ENCODE results near the gene PDE6G.
"Not testable (repeated sequence)": the region's sequence is repeated elsewhere in the genome, so short reads cannot be mapped to it uniquely, and the experiment has no call there.

The PDE6G gene

DNA sequence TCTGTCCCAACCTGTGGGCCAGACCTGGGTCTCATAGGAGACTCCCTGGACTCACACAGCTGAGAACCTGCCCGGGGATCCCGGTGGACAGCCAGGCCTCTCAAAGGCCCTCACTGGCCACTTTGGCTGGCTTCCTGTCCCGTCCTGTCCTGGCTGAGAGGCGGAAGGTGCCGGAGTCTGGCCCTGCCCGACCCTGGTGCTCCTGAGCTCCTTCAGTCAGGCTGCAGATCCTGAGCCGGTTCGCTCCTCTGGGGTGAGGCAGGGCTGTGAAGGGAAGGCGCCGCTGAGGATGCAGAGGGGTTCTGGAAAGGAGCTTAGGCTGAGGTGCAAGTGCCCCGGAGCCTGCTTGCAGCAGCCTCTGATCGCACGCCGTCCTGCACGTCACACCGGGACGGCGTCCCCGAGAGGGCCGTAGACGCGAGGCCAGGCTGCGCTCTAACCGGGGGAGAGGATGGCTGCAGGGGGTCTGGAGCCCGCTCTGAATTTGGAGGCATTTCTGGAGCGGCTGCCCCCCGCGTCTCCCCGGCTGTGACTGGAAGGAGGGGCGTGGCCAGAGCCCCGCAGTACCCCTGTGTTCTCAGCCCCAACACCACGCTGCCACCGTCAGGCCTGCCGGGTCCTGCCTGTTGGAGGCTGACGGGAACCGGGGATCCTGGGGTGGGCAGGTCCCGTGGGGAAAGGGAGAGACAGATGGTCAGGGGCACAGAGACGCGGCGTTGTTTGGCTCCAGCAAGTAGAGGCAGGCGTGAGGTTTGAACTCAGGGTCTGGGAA is 31.6 kb upstream of the PDE6G start:
- DNase-seq (ENCODE audit: low read depth in 1 of 2, low spot score in 1 of 2), result no peak

- no peak for DNase-seq (ENCODE audit: low read depth in 1 of 2, low spot score in 1 of 2)
Observed at GRCh38 chr17:81686614-81687013, 30.3 kb upstream of the PDE6G start.

GRCh38 chr17:81685108-81685507 is 28.8 kb upstream of the PDE6G start:
- peak in 1 of 2 donors; percentile 31 for DNase-seq (ENCODE audit: low read depth in 1 of 2, low spot score in 1 of 2)

GRCh38 chr17:81684442-81684911 is 28.1 kb upstream of the PDE6G start:
- no peak for DNase-seq (ENCODE audit: low read depth in 1 of 2, low spot score in 1 of 2)

- DNase-seq (ENCODE audit: low read depth in 1 of 2, low spot score in 1 of 2), result peak; percentile 96
Observed at GRCh38 chr17:81683584-81684441, 27.5 kb upstream of the PDE6G start, which contains the start of the genes ARL16 and HGS. ARL16 (minus strand) TSS chr17:81683797; CDS start chr17:81683753, 44 bp downstream. HGS (plus strand) TSS chr17:81684011; CDS start chr17:81684067, 56 bp downstream.

DNA sequence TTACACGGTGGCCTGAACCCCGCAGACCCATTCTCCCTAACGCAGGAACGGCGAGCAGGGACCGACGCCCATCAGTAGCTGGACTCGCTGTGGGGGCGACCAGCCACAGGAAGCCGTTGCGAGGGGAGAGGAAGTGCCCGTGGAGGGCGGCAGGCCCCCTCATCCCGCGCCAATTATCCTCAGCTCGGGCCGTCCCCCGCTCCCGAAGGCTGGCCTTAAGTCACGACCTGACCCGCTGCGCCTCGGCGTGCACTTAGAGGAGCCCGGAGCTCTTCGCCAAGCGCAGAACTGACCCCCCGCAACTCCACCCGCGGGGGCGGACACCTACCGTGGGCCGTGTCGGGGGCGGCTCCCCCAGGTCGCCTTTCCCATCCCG is 26.9 kb upstream of the PDE6G start:
- no peak for DNase-seq (ENCODE audit: low read depth in 1 of 2, low spot score in 1 of 2)

DNA sequence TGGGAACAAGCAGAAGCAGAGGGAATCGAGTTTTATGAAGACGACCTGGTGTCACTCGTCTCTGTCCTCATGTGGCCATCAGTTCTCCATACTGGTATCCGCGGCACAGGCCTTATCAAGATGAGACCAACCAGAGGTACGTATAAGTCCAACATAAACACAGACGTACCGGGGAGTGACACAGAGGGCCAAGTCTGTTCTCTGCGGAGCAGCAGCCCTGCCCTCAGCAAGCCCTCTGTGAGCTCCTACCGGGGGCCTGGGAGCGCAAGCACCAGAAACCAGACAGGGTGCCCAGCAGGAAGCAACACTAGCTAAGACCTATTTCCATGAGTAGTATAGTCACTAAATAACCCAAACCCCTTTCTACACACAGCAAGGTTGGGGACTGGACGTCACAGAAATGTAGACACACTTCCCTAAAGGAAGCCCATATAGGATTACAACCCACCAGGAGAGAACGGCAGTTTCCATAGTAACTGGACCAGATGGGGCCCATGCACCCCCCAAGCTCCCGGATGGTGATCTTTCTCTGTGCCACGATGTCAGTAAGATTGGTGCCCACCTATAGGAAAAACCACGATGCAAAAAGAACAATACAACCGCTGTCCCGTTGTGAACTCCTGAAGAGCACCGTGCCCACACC is 26.3 kb upstream of the PDE6G start:
- DNase-seq (ENCODE audit: low read depth in 1 of 2, low spot score in 1 of 2), result no peak

DNA sequence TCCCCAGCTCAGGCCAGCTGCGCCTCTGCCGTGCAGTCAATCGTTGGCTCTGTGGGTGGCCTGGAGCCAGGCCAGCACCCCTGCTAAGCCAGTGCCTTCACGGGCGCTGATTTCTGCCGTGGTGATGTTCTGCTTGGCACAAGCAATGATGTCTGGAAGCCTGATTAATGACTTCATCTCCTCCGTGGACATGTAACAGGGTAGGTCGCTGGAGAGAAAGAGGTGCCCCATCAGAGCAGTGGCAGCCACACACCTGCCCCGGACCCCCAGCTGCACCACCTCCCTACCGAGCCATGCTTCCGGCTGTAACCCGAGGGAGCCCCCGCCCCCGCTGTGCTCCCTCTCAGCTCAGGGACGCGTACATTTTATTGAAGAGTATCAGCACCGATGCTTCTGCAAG is 25.3 kb upstream of the PDE6G start:
- DNase-seq (ENCODE audit: low read depth in 1 of 2, low spot score in 1 of 2), result no peak

DNA sequence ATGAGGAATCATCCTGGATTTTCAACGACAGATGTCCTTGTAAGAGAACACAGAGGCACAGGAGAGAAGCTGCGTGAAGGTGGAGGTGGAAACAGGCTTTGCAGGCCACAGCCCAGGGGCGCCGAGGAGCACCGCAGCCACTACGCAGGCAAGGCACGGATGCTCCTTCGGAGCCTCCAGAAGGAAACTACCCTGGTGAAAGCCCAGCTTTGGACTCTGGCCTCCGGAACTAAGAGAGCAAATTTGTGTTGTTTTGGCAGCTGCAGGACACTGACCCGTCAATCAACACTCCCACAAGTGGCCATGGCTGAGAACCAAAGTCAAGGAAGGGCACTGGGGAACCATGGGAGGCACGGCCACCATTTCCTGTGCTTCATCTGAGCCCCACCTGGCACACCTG is 23.8 kb upstream of the PDE6G start:
- no peak for DNase-seq (ENCODE audit: low read depth in 1 of 2, low spot score in 1 of 2)

DNA sequence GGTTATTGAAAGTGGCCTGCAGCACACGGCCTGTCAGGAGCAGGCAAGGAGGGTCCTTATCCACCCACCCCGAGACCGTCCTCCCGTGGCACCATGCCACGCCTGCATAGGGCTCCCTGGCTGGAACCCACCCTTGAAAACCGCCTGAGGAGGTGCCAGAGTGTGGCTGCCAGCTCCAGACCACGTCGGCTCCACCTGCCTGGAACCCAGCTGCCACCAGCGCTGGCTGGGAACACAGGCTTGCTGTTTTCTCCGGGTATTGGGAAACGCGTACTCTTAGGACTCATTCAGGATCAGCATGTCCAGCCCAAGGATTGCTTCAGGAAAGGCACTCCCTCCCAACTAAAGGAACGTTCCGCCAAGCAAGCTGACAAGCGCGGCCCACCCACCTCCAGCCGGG is 20.6 kb upstream of the PDE6G start:
- no peak for DNase-seq (ENCODE audit: low read depth in 1 of 2, low spot score in 1 of 2)

DNA sequence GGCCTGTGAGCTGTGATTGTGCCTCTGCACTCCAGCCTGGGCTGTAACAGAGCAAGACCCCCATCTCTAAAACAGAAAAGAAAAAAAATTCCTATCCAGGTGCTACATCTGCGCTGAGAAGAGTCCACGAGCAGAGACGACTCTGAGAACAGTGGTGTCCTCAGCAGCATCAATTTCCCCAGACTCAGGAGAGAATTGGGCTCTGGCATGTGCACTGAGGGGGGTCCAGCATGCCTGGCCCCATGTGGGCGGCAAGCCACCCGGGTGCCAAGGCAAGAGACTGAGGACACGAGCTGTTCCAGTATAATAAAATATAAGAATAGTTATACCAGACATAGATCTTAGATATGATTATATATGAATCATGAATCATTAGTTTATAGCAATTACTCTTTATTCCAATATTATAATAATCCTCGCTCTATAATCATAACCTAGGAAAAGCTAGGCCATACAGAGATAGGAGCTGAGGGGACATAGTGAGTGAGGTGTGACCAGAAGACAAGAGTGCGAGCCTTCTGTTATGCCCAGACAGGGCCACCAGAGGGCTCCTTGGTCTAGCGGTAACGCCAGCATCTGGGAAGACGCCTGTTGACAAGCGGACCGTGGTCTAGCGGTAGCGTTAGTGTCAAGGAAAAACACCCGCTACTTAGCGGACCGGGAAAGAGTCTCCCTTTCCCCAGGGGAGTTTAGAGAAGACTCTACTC is 19.3 kb upstream of the PDE6G start:
- DNase-seq (ENCODE audit: low read depth in 1 of 2, low spot score in 1 of 2), result not testable (repeated sequence)

GRCh38 chr17:81673561-81674258 is 17.4 kb upstream of the PDE6G start:
- no peak for DNase-seq (ENCODE audit: low read depth in 1 of 2, low spot score in 1 of 2)

GRCh38 chr17:81672954-81673353 is 16.6 kb upstream of the PDE6G start:
- DNase-seq (ENCODE audit: low read depth in 1 of 2, low spot score in 1 of 2), result no peak

DNA sequence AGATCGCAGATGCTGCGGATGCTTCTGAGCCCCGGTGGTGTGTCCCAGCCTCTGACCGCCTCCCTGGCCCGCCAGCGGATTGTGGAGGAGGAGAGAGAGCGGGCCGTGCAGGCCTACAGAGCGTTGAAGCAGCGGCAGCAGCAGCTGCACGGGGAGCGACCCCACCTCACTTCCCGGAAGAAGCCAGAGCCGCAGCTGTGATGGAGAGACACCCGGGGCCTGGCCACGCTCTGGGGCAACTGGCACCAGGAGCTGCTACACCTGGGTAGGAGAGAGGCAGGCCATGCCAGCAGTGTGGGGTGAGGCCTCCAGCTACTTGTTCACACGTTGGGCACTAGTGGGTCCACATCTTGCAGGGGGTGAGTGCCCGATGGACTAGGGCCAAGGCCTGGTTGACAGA is 16.2 kb upstream of the PDE6G start:
- no peak for DNase-seq (ENCODE audit: low read depth in 1 of 2, low spot score in 1 of 2)

DNA sequence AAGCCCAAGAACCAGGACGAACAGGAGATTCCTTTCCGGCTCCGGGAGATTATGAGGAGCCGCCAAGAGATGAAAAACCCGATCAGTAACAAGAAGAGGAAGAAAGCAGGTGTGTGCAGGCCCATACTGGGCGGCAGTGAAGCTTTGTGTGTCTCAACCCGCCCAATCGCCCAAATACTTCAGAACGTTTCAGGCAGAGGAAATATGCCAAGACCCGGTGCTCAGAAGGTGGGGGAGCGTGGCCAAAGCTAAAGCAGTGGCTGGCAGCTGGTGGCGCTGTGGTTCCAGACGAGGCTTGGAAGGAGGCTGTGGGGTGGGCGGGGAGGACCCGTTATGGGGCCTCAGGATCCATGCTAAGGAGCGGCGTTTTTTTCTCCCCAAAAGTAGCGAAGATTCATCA is 11.4 kb upstream of the PDE6G start:
- DNase-seq (ENCODE audit: low read depth in 1 of 2, low spot score in 1 of 2), result no peak

DNA sequence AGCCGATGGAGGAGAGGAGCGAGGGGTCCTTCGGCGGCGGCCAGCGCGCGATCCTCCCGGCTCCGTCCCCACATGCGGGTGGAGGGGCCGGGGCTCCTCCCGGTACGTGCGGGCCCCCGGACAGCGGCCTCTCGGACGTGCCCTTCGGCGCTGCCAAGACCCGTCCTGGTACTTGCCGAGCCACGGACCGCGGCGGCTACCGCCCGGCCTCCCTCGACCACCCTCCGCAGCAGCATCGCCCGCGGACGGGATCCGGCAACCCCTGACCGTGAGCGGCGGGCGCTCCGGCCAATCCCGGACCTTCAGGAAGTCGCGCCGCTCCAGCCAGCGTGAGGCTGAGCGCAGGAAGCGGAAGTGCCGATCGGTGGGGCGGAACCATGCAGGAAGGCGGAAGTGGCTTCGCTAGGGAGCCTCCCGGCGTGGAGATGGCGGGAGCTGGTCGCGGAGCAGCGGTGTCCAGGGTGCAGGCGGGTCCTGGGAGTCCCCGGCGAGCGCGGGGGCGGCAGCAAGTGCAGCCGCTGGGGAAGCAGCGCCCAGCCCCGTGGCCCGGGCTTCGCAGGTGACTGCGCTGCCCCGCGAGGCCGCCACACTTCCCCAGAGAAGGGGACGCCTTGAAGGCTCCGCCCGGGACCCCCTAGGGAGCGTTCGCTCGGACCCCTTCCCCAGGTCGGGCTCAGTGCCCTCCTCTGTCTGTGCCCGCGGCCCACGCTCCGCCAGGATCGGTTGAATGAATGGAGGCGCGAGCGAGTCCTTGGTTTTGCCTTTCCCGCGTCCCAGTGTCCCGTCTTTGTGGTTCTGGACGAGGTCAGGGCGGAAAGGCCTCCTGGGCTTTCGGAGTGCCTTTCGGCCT is 10.2 kb upstream of the PDE6G start, which contains the start of the genes CCDC137 and OXLD1:
TSS of gene CCDC137 (plus strand) at position 396 of the 850 bp plus-strand sequence. CDS start at position 426, 30 bp downstream.
TSS of gene OXLD1 (minus strand) at position 264 of the 850 bp plus-strand sequence. CDS start at position 236, 28 bp downstream.
- peak; percentile 84 to 88 for DNase-seq (ENCODE audit: low read depth in 1 of 2, low spot score in 1 of 2)

DNA sequence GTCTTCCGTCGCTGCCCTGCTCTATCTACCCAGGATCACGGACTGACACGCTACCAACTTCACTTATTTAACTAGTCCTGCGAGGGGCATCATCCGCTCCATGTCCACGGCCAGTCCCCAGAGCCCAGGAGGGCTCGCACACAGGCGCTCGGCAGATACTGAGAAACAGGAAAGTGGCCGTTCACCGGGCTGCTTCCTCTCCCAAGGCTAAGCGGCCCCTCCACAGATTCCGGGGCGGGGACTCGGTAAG is 9.7 kb upstream of the PDE6G start:
- DNase-seq (ENCODE audit: low read depth in 1 of 2, low spot score in 1 of 2), result no peak

GRCh38 chr17:81665205-81666091 is 9.1 kb upstream of the PDE6G start:
- peak in 1 of 2 donors; percentile 48 for DNase-seq (ENCODE audit: low read depth in 1 of 2, low spot score in 1 of 2)
